ENCODE results near the gene PRKCA.
"Not testable (repeated sequence)": the region's sequence is repeated elsewhere in the genome, so short reads cannot be mapped to it uniquely, and the experiment has no call there.

PRKCA gene

DNA sequence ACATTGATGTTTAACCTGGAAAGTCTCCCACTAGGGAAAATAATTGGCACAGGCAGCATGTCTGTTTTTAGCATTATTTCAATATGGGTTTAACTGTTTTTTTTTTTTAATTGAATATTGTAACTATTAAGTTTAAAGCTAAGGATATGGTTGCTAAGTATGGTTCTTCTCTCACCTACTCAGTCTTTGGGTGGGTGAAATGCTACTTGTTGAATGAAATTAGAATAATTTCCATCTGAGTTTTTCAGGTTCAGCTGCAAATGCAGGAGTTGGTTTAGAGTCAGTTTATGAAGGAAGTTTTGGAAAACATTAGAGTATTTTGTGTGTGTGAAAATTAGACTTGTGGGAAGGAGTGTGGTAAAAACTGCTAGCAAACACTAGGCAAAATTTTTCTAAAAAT lies 93.5 kb downstream of the PRKCA start:
- DNase-seq, result no peak

- no peak for DNase-seq
Measured at GRCh38 chr17:66397486-66397885, 95.1 kb downstream of the PRKCA start.

DNA sequence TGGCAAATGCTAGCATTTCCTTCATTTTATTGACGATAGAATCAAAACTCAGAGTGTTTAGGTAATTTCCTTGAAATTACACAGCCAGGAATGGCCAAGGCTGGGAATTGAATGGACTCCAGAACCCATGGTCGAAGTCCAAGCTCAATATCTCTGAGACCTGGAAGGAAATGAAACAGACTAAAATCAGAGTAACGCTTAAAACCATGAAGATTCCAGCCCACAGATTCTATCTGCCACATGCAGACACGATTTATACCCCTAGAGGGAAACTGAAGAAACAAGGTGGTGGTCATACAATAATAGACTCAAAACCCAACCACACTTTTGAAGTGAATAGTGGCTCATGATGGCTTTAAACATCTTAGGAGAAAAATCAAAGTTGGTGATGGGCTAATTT lies 95.6 kb downstream of the PRKCA start:
- DNase-seq, result no peak

GRCh38 chr17:66398617-66399016 lies 96.2 kb downstream of the PRKCA start:
- no peak for DNase-seq

- DNase-seq, result no peak
Measured at GRCh38 chr17:66399441-66399840, 97.0 kb downstream of the PRKCA start.

DNA sequence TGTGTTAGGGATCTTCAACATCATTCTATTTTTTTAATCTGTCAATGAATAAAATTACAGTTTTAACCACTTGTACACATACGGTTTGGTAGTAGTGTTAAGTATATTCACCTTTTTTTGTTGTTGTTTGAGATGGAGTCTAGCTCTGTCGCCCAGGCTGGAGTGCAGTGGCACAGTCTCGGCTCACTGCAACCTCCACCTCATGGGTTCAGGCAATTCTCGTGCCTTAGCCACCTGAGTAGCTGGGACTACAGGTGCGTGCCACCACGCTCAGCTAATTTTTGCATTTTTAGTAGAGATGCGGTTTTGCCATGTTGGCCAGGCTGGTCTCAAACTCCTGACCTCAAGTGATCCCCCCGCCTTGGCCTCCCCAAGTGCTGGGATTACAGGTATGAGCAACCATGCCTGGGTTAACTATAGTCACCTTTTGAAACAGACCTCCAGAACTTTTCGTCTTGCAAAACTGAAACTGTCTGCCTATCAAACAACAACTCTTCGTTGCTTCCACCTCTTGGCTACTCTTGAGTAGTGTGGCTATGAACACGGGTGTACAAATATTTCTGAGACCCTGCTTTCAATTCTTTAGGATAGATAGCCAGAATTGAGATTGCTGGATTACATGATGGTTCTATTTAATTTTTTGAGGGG lies 97.8 kb downstream of the PRKCA start:
- DNase-seq, result not testable (repeated sequence)

GRCh38 chr17:66400698-66401097 lies 98.3 kb downstream of the PRKCA start:
- DNase-seq, result no peak

GRCh38 chr17:66401364-66401763 lies 99.0 kb downstream of the PRKCA start:
- no peak for DNase-seq

- DNase-seq, result no peak
Measured at GRCh38 chr17:66403846-66404556, 101.6 kb downstream of the PRKCA start.

DNA sequence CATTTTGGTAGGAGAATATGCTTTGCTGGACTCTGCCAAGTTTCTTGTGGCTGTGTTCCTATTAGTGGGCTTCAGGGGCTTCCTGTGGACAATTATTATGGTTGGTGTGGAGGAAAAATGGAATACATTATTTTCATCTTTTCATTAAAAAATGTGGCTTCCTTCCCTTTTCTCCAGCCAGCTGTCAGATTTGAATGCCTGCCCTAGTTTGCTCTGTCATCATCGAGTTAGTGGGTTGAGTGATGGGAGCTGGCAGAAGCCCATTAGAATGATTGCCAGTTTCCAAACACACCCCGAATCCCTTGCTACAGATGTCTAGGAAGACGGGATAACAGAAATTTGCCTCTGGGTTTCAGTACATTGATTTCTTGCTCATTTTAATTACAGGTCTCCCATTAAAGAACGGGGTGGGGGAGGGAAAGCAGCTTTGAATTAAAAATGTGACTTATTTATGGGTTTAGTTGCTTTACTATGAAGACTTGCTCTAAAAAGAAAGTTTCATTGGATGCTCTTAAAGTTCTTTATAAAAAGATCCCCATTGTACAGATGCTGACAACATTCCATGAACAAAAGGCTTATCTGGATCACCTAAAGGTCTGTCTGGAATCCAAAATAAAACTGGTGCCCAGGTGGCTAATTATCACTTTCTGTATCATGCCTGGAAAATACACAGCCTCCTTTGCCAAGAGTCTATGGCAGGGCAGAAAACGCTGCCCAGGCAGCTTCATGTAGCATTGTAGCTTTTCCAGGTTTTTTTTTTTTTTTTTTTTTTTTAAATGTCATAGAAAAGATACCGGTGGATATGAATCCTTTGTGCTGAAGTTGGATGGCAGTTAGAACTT lies 103.6 kb downstream of the PRKCA start:
- no peak for DNase-seq

DNA sequence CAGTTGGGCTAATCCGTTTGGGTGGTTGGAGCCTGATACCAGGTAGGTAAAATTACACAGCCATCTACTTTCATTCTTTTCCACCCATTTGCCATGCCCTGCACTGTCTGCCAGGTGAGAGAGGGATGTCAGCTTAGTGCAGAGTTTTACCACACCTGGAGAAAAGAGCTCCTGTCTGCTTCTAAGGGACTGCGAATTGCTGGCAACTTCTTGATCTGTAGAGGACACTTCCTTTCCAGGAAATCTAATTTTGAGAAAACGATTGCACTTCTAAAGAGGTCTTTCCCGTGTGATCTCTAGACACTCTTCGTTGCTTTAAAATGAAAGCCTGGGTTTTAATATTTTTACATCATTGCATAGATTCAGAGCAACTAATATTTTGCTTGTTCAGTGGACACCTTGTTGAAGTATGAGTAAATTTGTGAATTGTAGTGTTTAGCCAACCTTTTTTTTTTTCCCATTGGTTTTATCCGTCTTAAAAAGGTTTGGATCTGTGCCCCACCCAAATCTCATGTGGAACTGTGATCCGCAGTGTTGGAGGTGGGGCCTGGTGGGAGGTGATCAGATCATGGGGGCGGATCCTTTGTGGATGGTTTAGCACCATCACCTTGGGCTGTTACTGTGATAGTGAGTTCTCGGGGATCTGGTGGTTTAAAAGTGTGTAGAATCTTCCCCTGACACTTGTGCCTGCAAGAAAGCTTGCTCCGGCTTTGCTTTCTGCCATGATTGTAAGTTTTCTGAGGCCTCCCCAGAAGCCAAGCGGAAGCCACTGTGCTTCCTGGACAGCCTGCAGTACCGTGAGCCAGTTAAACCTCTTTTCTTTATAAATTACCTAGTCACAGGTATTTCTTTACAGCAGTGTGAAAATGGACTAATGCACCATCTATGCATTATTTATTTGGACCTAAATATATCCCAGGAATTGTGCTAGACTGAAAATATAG lies 104.6 kb downstream of the PRKCA start:
- no peak for DNase-seq

- no peak for DNase-seq
Measured at GRCh38 chr17:66407864-66408263, 105.5 kb downstream of the PRKCA start.

DNA sequence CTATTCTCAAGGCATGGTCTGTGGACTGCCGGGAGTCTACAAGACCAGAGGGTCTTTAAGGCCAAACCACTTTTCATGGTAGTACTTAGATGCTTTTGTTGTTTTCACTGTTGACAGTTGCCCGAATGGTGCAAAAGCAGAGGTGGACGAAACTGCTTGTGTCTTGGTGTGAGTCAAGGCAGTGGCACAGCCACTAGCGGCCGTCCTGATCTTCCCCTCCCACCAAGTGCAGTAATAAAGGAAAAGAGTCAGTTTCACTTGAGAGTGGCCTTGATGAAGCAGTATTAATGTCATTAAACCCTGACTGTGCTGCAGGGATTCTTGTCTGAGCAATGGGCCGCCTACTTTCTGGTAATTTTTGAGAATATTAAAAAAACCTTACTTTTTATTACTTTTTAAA lies 109.1 kb downstream of the PRKCA start:
- DNase-seq, result no peak

DNA sequence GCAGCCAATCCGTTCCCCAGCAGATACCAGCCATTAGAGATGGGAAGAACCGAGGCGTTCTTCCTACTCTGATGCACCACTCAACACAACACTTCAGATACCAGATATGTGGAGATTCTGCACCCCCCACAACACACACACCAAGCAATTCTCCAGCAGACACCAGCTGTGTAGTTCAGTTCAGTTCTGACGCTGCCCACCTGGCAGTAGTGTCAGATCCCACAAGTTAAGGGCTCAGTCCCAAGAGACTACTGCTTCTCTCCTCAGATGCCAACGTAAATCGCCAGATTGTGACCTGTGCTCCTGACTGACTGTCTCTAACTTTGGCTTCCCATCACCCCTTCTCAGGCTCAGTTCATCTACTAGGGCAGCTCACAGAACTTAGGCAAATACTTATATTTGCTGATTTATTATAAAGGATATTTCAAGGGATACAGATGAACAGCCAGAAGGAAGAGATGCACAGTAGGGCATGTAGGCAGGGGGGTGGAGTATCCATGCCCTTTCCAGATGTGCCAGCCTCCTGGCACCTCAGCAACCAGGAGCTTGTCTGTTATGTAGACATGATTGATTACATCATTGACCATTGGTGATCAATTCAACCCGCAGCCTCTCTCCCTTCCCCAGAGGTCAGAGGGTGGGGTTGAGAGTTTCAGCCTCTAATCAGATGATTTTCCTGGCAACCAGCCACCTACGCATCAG lies 110.6 kb downstream of the PRKCA start:
- DNase-seq, result no peak

DNA sequence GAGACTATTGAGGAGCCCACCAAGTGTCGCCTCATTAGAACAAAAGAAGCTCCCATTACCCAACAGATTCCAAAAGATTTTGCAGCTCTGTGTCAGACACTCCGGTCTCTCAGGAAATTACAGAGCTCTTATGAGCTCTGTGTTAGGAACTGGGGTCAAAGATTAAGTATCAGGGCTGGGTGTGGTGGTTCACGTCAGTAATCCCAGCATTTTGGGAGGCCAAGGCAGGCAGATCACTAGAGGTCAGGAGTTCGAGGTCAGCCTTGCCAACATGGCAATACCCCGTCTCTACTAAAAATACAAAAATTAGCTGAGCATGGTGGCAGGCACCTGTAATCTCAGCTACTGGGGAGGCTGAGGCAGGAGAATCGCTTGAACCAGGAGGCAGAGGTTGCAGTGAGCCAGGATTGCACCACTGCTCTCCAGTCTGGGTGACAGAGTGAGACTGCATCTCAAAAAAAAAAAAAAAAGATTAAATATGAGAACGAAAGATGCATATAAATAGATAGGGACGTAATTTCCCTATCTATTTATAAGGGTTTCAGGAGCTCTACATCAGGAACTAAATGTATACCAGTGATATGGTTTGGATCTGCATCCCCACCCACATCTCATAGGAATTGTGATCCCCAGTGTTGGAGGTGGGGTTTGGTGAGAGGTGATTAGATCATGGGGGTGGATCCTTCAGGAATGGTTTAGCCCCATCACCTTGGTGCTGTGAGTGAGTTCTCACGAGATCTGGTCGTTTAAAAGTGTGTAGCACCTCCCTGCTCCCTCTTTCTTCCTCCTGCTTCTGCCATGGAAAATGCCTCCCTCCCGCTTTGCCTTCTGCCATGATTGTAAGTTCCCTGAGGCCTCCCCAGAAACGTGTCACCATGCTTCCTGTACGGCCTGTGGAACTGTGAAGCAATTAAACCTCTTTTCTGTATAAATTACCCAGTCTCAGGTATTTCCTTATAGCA lies 111.4 kb downstream of the PRKCA start:
- no peak for DNase-seq

GRCh38 chr17:66414561-66415175 lies 112.3 kb downstream of the PRKCA start:
- DNase-seq, result no peak

DNA sequence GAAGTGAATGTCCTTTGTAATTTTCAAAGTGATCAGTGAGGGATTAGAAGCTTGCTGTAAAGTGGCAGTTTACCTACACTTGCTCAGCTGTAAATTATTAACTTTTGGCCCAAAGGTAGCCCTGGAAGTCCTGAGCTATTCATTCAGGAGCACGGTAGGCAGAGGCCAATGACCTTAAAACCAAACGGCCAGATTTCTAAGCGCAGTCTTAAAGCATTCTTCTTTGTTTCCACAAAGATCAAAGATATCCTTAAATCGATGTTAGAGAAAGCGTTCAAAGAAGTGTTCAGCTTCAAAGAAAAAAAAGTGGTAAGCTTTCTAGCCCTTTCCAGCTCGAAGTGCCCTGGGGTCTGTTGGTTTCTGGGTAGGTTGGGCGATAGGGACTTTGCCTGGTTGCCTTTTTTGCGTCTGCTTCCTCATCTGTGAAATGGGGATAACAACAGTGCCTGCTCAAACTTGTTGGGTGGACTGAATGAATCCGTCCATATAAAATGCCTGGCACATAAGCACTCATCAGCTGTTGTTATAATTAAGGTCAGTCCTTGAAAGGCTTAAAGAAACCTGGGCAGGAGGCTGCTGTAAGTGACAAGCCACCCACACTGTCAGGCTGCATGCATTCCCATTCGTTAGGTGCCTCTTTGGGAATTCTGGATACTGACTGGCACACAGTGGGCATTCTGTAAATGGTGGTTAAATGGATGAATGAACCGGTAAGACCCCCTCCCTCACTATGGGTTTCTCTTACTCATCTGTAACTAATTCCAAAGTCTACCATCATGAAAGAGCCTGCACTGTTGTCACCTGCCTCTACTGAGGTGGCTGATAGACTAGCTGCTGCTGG lies 113.2 kb downstream of the PRKCA start:
- DNase-seq, result no peak

DNA sequence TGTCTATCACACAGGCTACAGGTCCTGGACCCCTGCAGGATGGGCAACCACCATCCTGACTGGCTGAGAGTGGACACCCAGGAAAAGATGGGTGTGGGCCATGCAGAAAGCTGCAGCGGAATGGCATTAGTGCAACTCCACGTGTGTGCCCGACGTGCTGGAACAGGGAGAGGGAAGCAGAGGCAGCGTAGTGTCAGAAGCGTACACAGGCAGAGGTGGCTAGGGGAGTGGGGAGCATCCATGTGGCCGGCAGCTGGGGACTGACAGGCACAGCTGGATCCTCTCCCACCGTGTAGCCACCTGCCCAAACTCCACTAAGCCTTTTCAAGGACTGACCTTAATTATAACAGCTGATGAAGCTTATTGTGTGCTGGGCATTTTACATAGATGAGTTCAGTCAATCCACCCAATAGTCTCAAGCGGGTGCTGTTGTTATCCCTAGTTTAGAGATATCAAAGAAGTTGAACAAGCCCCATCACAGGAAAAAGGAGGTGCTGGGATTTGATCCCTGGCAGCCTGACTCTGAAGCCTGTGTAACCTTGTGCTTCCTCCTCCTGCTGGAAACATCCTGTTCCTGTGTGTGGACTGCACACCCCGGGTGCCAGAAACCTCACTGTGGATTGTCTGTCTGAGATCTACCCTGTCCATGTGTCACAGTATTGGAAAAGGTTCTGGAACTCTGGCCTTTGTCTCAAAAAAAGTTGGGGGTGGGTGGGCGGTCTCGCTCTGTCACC lies 114.0 kb downstream of the PRKCA start:
- no peak for DNase-seq

GRCh38 chr17:66417300-66417719 lies 114.9 kb downstream of the PRKCA start:
- no peak for DNase-seq
